SK-N-SH (cell line): ENCODE results near the gene PKP2. TPM values are rescaled to one million over a fixed set of nuclear protein-coding genes. Genes with fewer than 3 reads are reported as not detected.

ENCODE experiments used
- CTCF ChIA-PET: fragments of 300-600, 350-600 bp; formaldehyde crosslinking; extraction: SDS; loops from one replicate; lab custom pipeline; 2021; lab: Yijun Ruan, JAX
- POLR2A ChIA-PET: fragments of 350-600 bp; sonication (Branson Sonifier 250); formaldehyde crosslinking; extraction: SDS; loops from one replicate; lab custom pipeline; 2020; ENCODE audit warnings: antibody characterized with exemption, inconsistent platforms; lab: Yijun Ruan, JAX
- DNase-seq: peaks from one replicate; pipeline ENCODE4 v3.0.0; 2012
- H2AFZ ChIP-seq: fragments of 200-600 bp; sonication (generic); 2 replicates; pipeline ENCODE4 v1.8.1; 2016; ENCODE audit warnings: antibody characterized with exemption, mild to moderate bottlenecking, low read depth
- H3F3A ChIP-seq: fragments of 200-600 bp; sonication (generic); replicated peaks from 2 replicates; pipeline ENCODE3; 2016; ENCODE audit warnings: antibody characterized with exemption, mild to moderate bottlenecking; ENCODE audit not compliant: insufficient read depth
- H3K27ac ChIP-seq, 2 experiments: fragments of 200-500 bp in 1 of 2; fragments of 200-600 bp in 1 of 2; sonication (Bioruptor generic) in 1 of 2; sonication (generic), shearing (Covaris generic) in 1 of 2; 2 replicates each; pipeline versions ENCODE4 v1.5.1 to v1.6.1; 2014 to 2016; ENCODE audit warnings: low read depth in 2 of 2, inconsistent platforms in 1 of 2, low read length in 1 of 2, mild to moderate bottlenecking in 1 of 2, mixed read lengths in 1 of 2
- H3K27me3 ChIP-seq: fragments of 200-600 bp; sonication (generic), shearing (Covaris generic); 2 replicates; pipeline ENCODE4 v1.6.1; 2016; ENCODE audit warnings: mixed run types; ENCODE audit not compliant: insufficient read depth
- H3K36me3 ChIP-seq, 2 experiments: fragments of 200-500 bp in 1 of 2; fragments of 200-600 bp in 1 of 2; sonication (Bioruptor generic) in 1 of 2; sonication (generic) in 1 of 2; replicated peaks in 1 of 2; 2 replicates each; pipeline versions ENCODE3 to v1.5.1; 2014 to 2016; ENCODE audit warnings: low read length in 1 of 2, mild to moderate bottlenecking in 1 of 2; ENCODE audit not compliant: insufficient read depth in 2 of 2, control insufficient read depth in 1 of 2
- H3K4me1 ChIP-seq, 2 experiments: fragments of 200-500 bp in 1 of 2; fragments of 200-600 bp in 1 of 2; sonication (Bioruptor generic) in 1 of 2; sonication (generic), shearing (Covaris generic) in 1 of 2; 2 replicates each; pipeline versions ENCODE4 v1.5.1 to v1.6.1; 2014 to 2016; ENCODE audit warnings: low read depth in 1 of 2, low read length in 1 of 2, mixed run types in 1 of 2; ENCODE audit not compliant: insufficient read depth in 2 of 2, control insufficient read depth in 1 of 2
- H3K4me2 ChIP-seq: fragments of 200-600 bp; sonication (generic), shearing (Covaris generic); 2 replicates; pipeline ENCODE4 v1.6.1; 2017; ENCODE audit warnings: mixed run types
- H3K4me3 ChIP-seq, 2 experiments: fragments of 200-500 bp in 1 of 2; fragments of 200-600 bp in 1 of 2; sonication (Bioruptor generic) in 1 of 2; sonication (generic), shearing (Covaris generic) in 1 of 2; 2 replicates each; pipeline versions ENCODE4 v1.5.1 to v1.8.1; 2014 to 2016; ENCODE audit warnings: low read depth in 2 of 2, inconsistent platforms in 1 of 2, low read length in 1 of 2, mild to moderate bottlenecking in 1 of 2, mixed read lengths in 1 of 2, moderate library complexity in 1 of 2
- H3K79me2 ChIP-seq: fragments of 200-600 bp; sonication (generic); 2 replicates; pipeline ENCODE4 v1.8.1; 2017; ENCODE audit warnings: mild to moderate bottlenecking; ENCODE audit not compliant: insufficient read depth
- H3K9ac ChIP-seq: fragments of 200-600 bp; sonication (generic); 2 replicates; pipeline ENCODE4 v1.6.1; 2017; ENCODE audit warnings: mixed run types
- H3K9me2 ChIP-seq: fragments of 200-600 bp; sonication (generic); 2 replicates; pipeline ENCODE4 v1.6.1; 2017; ENCODE audit warnings: mixed run types
- H3K9me3 ChIP-seq: fragments of 200-600 bp; sonication (generic); 2 replicates; pipeline ENCODE4 v1.6.1; 2017; ENCODE audit warnings: mixed run types, mild to moderate bottlenecking, moderate library complexity
- H4K20me1 ChIP-seq: fragments of 200-600 bp; sonication (generic); 2 replicates; pipeline ENCODE4 v1.6.1; 2017; ENCODE audit warnings: mild to moderate bottlenecking, mixed run types; ENCODE audit not compliant: insufficient read depth
- ELF1 ChIP-seq: IDR thresholded peaks from 2 replicates; pipeline ENCODE4 v1.4.0; 2012
- GATA2 ChIP-seq: sonication (generic); formaldehyde crosslinking; IDR thresholded peaks from 2 replicates; pipeline ENCODE4 v1.5.0; 2020; ENCODE audit warnings: mild to moderate bottlenecking, missing genetic modification reagents
- IRF3 ChIP-seq: fragments of 150-350 bp; IDR thresholded peaks from 2 replicates; pipeline ENCODE4 v1.6.1; 2016; ENCODE audit warnings: mild to moderate bottlenecking, low read depth, low read length
- MAX ChIP-seq: IDR thresholded peaks from 2 replicates; pipeline ENCODE4 v1.4.0; 2012; ENCODE audit warnings: low read depth
- NRF1 ChIP-seq: IDR thresholded peaks from 2 replicates; pipeline ENCODE4 v1.6.1; 2012; ENCODE audit warnings: low read depth, mild to moderate bottlenecking, low read length
- POLR2AphosphoS5 ChIP-seq: IDR thresholded peaks from 2 replicates; pipeline ENCODE4 v1.6.1; 2012; ENCODE audit warnings: low read depth, low read length
- RAD21 ChIP-seq: IDR thresholded peaks from 2 replicates; pipeline ENCODE4 v1.6.1; 2012; ENCODE audit warnings: mild to moderate bottlenecking, low read length
- RCOR1 ChIP-seq: fragments of 150-350 bp; IDR thresholded peaks from 2 replicates; pipeline ENCODE4 v1.6.1; 2017; ENCODE audit warnings: antibody characterized with exemption, low read length
- RXRA ChIP-seq: IDR thresholded peaks from 2 replicates; pipeline ENCODE4 v1.4.0; 2012; ENCODE audit warnings: low read depth, mild to moderate bottlenecking, borderline replicate concordance
- SIN3A ChIP-seq: IDR thresholded peaks from 2 replicates; pipeline ENCODE4 v1.6.1; 2012; ENCODE audit warnings: low read depth, mild to moderate bottlenecking, low read length, moderate library complexity, borderline replicate concordance
- TCF12 ChIP-seq: IDR thresholded peaks from 2 replicates; pipeline ENCODE4 v1.4.0; 2012
- TEAD4 ChIP-seq: IDR thresholded peaks from 2 replicates; pipeline ENCODE4 v1.4.0; 2012; ENCODE audit warnings: mild to moderate bottlenecking, borderline replicate concordance; ENCODE audit not compliant: insufficient read depth
- USF1 ChIP-seq: IDR thresholded peaks from 2 replicates; pipeline ENCODE4 v1.4.0; 2012; ENCODE audit warnings: low read depth, borderline replicate concordance
- USF2 ChIP-seq: fragments of 150-350 bp; IDR thresholded peaks from 2 replicates; pipeline ENCODE4 v1.6.1; 2017; ENCODE audit warnings: antibody characterized with exemption, low read length, low read depth, borderline replicate concordance
- WGBS: methylation state at CpG from one replicate; pipeline ENCODE4 v1.1.6; 2017; ENCODE audit warnings: low lambda C conversion rate; 5-methylcytosine and 5-hydroxymethylcytosine counted together
- polyA plus RNA-seq, 3 experiments: library from polyadenylated mRNA; depleted of rRNA; stranded (reverse); fragments of >200 nt; gene quantifications; 2 replicates each; pipeline ENCODE4 v1.2.3, GENCODE V29; 2012

PKP2 gene
- polyA plus RNA-seq, 1 of the 3 experiments (the other 2 are of a cell fraction) = 0.10 TPM

- H3K27me3 ChIP-seq = peaks cover 14% of the 10 kb centered on the region; the same call in 1 of the 2 replicates
- no peaks in the 10 kb centered on the region for H3F3A ChIP-seq
- 36% methylated on average over 28 of the region's 28 CpGs for WGBS
- H3K4me3 ChIP-seq = peak overlapping the region in 1 of 2 experiments; percentile 56; a peak in 3 of 4 replicates
- CTCF ChIA-PET = interaction anchor here (0.6 to 2.4 kb wide), 4 partner anchors 14 to 325 kb away, joined by 3 to 22 read pairs (median 4); partner anchors contain the start of gene YARS2
- H3K4me1 ChIP-seq = peaks cover 0 to 14% of the 10 kb centered on the region in 2 experiments; a peak in 2 of 4 replicates
- H2AFZ ChIP-seq = no peak overlapping the region
- TF ChIP-seq TCF12 = no peak
- TF ChIP-seq TEAD4 = no peak
- no peak for TF ChIP-seq RCOR1
- no peak for TF ChIP-seq GATA2 (CRISPR knock-in tag)
- TF ChIP-seq NRF1 = no peak
- no peak for TF ChIP-seq MAX
- TF ChIP-seq POLR2AphosphoS5 = no peak
- no peak for TF ChIP-seq ELF1
- TF ChIP-seq RXRA = no peak
- no peak for TF ChIP-seq RAD21
- no peak for TF ChIP-seq SIN3A
- no peak for TF ChIP-seq USF2
- TF ChIP-seq IRF3 = no peak
- TF ChIP-seq USF1 = no peak
- H3K9ac ChIP-seq = no peak overlapping the region
- no peaks in the 10 kb centered on the region for H3K36me3 ChIP-seq
- POLR2A ChIA-PET = interaction anchor here (0.9 to 1.2 kb wide), 3 partner anchors 12 to 141 kb away, joined by 3 to 4 read pairs (median 4); partner anchors contain the start of gene YARS2
- no peaks in the 10 kb centered on the region for H3K79me2 ChIP-seq
- no peak for DNase-seq
- H3K9me3 ChIP-seq = no peaks in the 10 kb centered on the region
- no peak overlapping the region; a peak in 1 of 4 replicates for H3K27ac ChIP-seq
- peak overlapping the region; percentile 76 for H3K4me2 ChIP-seq
- H3K9me2 ChIP-seq = no peaks in the 10 kb centered on the region
- no peaks in the 10 kb centered on the region for H4K20me1 ChIP-seq
These were observed 717 bp downstream of the PKP2 start for GRCh38 chr12:32895688-32896431.
